ENCODE results near the gene LRRTM4.
"Not testable (repeated sequence)": the region's sequence is repeated elsewhere in the genome, so short reads cannot be mapped to it uniquely, and the experiment has no call there.

The LRRTM4 gene

GRCh38 chr2:76809136-76809535 is 713.0 kb downstream of the LRRTM4 start:
- DNase-seq (ENCODE audit: low spot score), result no peak
- TF ChIP-seq, protein P1, sequence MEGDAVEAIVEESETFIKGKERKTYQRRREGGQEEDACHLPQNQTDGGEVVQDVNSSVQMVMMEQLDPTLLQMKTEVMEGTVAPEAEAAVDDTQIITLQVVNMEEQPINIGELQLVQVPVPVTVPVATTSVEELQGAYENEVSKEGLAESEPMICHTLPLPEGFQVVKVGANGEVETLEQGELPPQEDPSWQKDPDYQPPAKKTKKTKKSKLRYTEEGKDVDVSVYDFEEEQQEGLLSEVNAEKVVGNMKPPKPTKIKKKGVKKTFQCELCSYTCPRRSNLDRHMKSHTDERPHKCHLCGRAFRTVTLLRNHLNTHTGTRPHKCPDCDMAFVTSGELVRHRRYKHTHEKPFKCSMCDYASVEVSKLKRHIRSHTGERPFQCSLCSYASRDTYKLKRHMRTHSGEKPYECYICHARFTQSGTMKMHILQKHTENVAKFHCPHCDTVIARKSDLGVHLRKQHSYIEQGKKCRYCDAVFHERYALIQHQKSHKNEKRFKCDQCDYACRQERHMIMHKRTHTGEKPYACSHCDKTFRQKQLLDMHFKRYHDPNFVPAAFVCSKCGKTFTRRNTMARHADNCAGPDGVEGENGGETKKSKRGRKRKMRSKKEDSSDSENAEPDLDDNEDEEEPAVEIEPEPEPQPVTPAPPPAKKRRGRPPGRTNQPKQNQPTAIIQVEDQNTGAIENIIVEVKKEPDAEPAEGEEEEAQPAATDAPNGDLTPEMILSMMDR (IDR thresholded peaks at IDR 0.05; ENCODE audit: extremely low read depth, missing control alignments), result no peak

DNA sequence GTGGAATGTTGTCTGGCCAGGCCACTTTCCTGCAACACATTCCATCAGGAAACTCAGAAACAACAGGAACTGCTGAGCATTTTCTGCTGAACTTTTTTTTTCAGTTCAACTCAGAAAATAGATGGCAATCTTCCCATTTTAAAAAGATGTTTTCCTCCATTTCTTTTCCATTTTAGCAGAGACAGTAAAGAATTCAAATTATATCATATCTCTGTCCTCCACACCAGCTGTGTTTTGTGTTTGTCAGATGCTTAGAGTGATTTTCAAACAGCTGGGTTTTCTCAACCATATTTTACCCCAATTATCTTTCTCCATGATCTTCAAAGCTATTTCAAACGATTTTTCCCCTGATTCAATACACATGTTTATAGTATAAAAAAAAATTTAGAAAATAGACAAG is 713.4 kb downstream of the LRRTM4 start:
- no peak for DNase-seq (ENCODE audit: low spot score)
- TF ChIP-seq, protein P1 (IDR thresholded peaks at IDR 0.05; ENCODE audit: extremely low read depth, missing control alignments), result no peak

GRCh38 chr2:76793647-76794334 is 728.4 kb downstream of the LRRTM4 start:
- TF ChIP-seq, protein P1 (IDR thresholded peaks at IDR 0.05; ENCODE audit: extremely low read depth, missing control alignments), result no peak
- no peak for DNase-seq (ENCODE audit: low spot score)

DNA sequence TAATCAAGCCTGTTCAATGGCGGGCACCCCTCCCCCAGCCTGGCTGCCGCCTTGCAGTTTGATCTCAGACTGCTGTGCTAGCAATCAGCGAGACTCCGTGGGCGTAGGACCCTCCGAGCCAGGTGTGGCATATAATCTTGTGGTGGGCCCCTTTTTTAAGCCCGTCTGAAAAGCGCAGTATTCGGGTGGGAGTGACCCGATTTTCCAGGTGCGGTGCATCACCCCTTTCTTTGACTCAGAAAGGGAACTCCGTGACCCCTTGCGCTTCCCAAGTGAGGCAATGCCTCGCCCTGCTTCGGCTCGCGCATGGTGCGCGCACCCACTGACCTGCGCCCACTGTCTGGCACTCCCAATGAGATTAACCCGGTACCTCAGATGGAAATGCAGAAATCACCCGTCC is 740.9 kb downstream of the LRRTM4 start:
- DNase-seq (ENCODE audit: low spot score), result not testable (repeated sequence)

DNA sequence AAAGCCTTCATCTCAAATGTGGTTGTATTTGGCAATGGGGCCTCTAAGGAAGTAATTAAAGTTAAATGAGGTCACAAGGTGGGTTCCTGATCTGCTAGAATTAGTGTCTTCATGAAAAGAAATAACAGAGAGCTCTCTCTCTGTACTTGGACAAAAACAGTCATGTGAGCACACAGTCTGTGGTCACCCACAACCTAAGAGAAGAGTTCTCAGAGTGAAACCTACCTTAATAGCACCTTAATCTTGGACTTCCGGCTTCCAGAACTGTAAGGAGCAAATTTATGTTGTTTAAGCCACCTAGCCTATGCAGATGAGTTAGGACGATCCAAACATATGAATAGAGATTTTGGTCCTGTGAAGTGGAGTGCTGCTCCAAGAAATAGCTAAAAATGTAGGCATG is 758.9 kb downstream of the LRRTM4 start:
- TF ChIP-seq, protein P1 (IDR thresholded peaks at IDR 0.05; ENCODE audit: extremely low read depth, missing control alignments), result no peak
- no peak for DNase-seq (ENCODE audit: low spot score)

DNA sequence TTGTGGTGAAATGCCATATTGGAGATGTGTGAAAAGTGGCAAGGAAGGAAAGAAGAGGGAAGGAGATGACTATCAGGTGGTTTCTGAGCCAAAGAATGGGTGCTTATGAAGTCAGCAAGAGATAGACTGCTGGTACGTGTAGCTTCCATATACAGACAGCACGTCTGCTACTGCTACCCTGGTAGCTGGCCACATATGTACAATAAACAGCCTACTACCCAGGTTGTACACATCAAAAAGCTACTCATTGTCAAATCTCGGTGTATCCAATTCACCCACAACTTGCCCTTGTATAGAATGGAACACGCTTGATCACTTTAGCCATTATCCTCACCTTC is 761.8 kb downstream of the LRRTM4 start:
- TF ChIP-seq, protein P1 (IDR thresholded peaks at IDR 0.05; ENCODE audit: extremely low read depth, missing control alignments), result no peak
- no peak for DNase-seq (ENCODE audit: low spot score)

- DNase-seq (ENCODE audit: low spot score), result no peak
- TF ChIP-seq, protein P1 (IDR thresholded peaks at IDR 0.05; ENCODE audit: extremely low read depth, missing control alignments), result no peak
Observed at GRCh38 chr2:76759634-76760366, 762.4 kb downstream of the LRRTM4 start.

DNA sequence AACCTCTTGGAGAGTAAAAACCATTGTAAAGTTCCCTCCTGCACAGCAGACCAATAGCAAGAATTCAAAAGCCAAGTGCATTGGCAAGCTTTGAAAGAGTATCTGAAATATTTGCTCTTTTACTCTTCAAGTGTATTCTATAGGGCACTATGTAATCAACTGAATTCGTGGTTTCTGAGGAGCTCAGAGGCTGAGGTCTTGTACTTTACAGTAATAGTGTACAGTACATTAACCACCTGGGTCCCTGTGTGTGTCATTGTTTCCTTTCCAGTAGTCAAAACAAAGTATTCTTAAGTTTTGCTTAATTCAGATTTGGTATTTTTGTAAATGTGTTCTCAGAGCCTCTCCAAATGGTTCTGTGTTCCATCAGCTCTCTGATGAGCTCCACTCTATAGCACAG is 769.7 kb downstream of the LRRTM4 start:
- TF ChIP-seq, protein P1 (IDR thresholded peaks at IDR 0.05; ENCODE audit: extremely low read depth, missing control alignments), result no peak
- no peak for DNase-seq (ENCODE audit: low spot score)
